NCI-H146 (cell line): Measurements from ENCODE around the gene ALDH3B1.

Experiments
- DNase-seq: peaks from one replicate; lab custom pipeline; 2025; lab: John Stamatoyannopoulos, UW

ALDH3B1 gene

DNA sequence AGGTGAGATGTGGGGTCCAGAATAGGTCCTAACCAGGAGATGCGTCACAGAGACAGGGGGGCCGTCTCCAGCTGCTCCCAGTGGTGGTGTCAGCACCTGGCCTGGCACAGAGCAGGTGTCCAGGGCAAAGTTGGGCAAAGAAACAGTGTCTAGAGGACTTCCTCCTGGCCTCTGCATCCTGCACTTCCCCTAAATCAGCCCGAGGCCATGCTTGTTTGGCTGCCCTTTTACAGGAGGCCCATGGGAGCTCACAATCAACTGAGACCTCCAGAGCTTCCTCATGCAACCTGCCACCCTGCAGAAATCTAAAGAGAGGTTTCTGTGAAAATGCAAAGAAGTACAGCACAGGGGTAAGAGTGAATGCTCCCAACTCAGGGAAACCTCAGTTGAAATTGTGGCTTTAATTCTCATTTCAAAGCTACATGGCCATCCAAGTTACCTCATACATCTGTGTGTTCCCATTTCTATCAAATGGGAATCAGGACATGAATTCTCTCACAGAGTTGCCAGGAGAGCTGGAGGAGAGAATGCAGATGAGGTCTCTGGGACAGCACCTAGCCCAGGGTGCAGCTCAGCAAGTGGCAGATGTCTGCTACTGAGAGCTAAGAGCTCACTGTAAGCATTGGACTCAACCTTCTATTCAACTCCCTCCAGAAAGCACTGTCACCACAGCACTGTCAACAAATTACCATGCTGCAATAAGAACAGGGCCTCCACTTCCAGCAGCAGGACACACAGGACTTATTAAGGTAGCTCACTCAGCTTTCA lies 61.3 kb downstream of the ALDH3B1 start:
- DNase-seq: no peak

DNA sequence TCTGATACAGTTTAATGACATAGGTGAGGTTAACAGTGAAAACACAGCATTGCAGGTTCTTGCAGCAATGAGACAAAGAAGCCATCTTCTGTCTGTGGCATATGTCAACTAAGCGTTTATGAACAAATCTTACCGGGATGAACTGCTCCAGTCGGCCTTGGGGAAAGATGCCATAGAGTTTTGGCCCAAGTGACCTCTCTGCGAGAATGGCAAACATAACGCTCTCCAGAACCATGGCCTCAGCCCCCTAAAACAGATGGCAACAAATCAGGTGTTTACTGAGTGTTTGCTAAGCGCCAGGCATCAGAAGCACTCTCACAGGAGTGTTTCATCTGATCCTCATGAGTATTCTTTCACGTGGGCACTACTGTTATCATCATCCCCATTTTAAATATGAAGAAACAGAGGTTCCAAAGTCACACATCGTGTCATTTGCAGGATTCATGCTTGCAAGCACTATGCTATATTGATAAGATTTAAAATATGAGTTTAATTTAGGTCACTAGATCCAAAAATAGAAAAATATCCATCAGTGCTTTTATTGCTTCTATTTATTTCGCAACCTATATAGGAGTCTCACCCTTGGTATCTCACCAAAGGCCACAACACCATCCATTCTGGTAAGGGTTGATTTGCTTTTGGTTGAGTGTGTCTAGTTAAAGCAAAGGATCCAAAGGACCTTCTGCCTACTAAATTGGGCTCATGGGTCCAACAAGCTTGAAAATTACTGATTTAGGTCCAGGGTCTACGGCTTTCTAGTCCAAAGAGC lies 64.6 kb downstream of the ALDH3B1 start:
- no peak for DNase-seq

DNA sequence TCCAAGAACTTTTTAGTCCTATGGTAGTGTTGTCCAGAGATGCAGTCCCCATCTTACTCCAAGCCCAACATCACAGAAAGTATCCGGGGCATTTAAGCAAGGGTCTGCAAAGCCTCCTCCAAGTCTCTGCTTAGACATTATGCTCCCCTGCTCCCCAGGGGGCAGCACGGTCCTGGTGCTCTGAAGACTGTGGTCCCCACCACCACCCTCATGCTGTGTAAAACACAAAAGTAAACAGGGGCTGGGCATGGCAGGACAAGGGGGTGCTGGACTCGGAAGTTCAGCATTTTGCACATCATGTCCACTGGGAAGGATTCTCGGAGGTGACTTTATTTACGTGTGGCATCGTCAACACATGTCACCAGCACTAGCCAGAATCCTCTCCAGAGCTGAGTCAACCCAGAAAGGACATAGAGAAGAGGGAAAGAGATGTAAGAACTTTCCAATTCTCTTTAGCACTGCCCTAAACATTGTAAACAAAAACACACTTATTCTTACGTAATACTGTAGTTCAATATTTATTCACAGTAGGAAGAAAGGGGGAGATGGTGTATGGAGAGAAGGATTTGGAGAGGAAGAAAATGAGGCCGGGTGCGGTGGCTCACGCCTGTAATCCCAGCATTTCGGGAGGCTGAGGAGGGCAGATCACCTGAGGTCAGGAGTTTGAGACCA lies 66.4 kb downstream of the ALDH3B1 start:
- no peak for DNase-seq

DNA sequence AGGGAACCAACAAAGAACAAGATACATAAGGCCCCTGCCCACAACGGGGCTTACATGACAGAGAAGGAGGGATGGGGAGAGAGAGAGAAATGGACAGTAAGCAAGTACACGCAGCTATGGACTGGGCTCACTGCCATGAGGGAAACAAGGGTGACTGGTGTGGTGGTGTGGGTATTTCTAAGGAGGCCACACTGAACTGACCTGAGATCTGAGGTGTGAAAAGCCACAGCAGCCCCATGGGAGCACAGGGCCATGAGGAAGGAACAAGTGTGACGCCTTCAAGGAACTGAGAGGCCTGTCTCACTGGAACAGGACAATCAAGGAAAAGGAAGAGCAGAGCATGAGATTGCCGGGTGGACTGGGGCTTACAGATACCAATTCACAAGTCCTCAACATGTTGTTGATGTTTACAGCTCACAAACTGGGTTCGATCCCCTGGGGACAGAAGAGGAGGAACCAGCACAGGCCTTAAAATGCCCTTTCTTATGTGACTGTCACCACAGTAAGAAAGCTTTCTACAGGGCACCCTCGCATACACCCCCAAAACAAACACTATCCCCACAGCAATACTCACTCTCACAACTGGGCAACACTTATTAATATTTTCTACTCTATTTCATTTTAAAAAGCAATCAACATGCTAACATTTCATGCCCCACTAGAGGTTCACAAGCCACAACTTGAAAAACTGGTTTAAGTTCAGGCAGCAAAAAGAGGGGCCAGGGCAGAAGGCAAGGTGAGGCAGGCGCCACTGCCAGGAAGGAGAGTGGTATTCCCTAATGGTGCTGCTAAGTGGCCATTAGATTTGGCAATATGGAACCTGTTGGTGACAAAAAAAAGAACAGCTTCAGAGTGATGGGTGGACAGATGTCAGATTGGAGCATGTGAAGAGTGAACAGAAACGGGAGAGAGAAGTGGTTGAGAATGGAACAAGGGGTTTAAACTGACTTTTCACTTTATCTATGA lies 67.8 kb downstream of the ALDH3B1 start:
- DNase-seq: no peak
